ENCODE measurements around the gene GOSR1. TPM values are rescaled to one million over a fixed set of nuclear protein-coding genes. Genes with fewer than 3 reads are reported as not detected.

Gene GOSR1
- total RNA-seq, 1 donor from 2014 or later = 15.0 TPM

GRCh38 chr17:30482555-30482954 is 5.3 kb downstream of the GOSR1 start:
- intact Hi-C loops (cut with DNase I) = no loop called here
- no peak for DNase-seq (ENCODE audit: extremely low spot score in 2 of 2)
- Histone ChIP-seq H3K4me1 (peaks cover 13% of the 10 kb centered on the region), H3K27ac (no peak overlapping the region), H3K9me3 (no peaks in the 10 kb centered on the region), H3K36me3 (peaks cover 0 to 59% of the 10 kb centered on the region in 2 donors), H3K4me3 (no peak overlapping the region), H3K27me3 (no peaks in the 10 kb centered on the region)
- TF ChIP-seq POLR2A (IDR thresholded peaks at IDR 0.05) = no peak
- no peak for TF ChIP-seq CTCF (IDR thresholded peaks at IDR 0.05)
- TF ChIP-seq POLR2AphosphoS5 (IDR thresholded peaks at IDR 0.05; ENCODE audit: insufficient read depth in 1 of 2, low read depth in 1 of 2) = no peak

GRCh38 chr17:30483159-30483558 is 6.0 kb downstream of the GOSR1 start:
- Histone ChIP-seq H3K4me1 (peaks cover 7% of the 10 kb centered on the region), H3K27ac (no peak overlapping the region), H3K9me3 (no peaks in the 10 kb centered on the region), H3K4me3 (no peak overlapping the region), H3K36me3 (peaks cover 0 to 63% of the 10 kb centered on the region in 2 donors), H3K27me3 (no peaks in the 10 kb centered on the region)
- no peak for DNase-seq (ENCODE audit: extremely low spot score in 2 of 2)
- no peak for TF ChIP-seq POLR2A (IDR thresholded peaks at IDR 0.05)
- TF ChIP-seq POLR2AphosphoS5 (IDR thresholded peaks at IDR 0.05; ENCODE audit: insufficient read depth in 1 of 2, low read depth in 1 of 2) = no peak
- no peak for TF ChIP-seq CTCF (IDR thresholded peaks at IDR 0.05)
- intact Hi-C loops (cut with DNase I) = no loop called here

- intact Hi-C loops (cut with DNase I) = no loop called here
- H3K36me3 ChIP-seq = peaks cover 4 to 57% of the 10 kb centered on the region in 2 donors
- H3K27ac ChIP-seq = no peak overlapping the region
- H3K4me3 ChIP-seq = no peak overlapping the region
- H3K27me3 ChIP-seq = no peaks in the 10 kb centered on the region
- no peaks in the 10 kb centered on the region for H3K4me1 ChIP-seq
- DNase-seq (ENCODE audit: extremely low spot score in 2 of 2) = no peak
- no peaks in the 10 kb centered on the region for H3K9me3 ChIP-seq
- no peak for TF ChIP-seq POLR2AphosphoS5 (IDR thresholded peaks at IDR 0.05; ENCODE audit: insufficient read depth in 1 of 2, low read depth in 1 of 2)
- no peak for TF ChIP-seq POLR2A (IDR thresholded peaks at IDR 0.05)
- TF ChIP-seq CTCF (IDR thresholded peaks at IDR 0.05) = no peak
Measured at GRCh38 chr17:30493780-30494179, 16.6 kb downstream of the GOSR1 start.

GRCh38 chr17:30495586-30495985 is 18.4 kb downstream of the GOSR1 start:
- Histone ChIP-seq H3K4me3 (no peak overlapping the region), H3K27me3 (no peaks in the 10 kb centered on the region), H3K36me3 (peaks cover 4 to 48% of the 10 kb centered on the region in 2 donors), H3K27ac (no peak overlapping the region), H3K4me1 (no peaks in the 10 kb centered on the region), H3K9me3 (no peaks in the 10 kb centered on the region)
- TF ChIP-seq POLR2AphosphoS5 (IDR thresholded peaks at IDR 0.05; ENCODE audit: insufficient read depth in 1 of 2, low read depth in 1 of 2) (no peak), POLR2A (IDR thresholded peaks at IDR 0.05) (no peak), CTCF (IDR thresholded peaks at IDR 0.05) (no peak)
- no peak for DNase-seq (ENCODE audit: extremely low spot score in 2 of 2)
- intact Hi-C loops (cut with DNase I) = no loop called here

GRCh38 chr17:30503558-30503957 is 26.4 kb downstream of the GOSR1 start:
- Histone ChIP-seq H3K27me3 (no peaks in the 10 kb centered on the region), H3K9me3 (no peaks in the 10 kb centered on the region), H3K27ac (no peak overlapping the region), H3K36me3 (peaks cover 0 to 28% of the 10 kb centered on the region in 2 donors), H3K4me3 (no peak overlapping the region), H3K4me1 (no peaks in the 10 kb centered on the region)
- TF ChIP-seq POLR2AphosphoS5 (IDR thresholded peaks at IDR 0.05; ENCODE audit: insufficient read depth in 1 of 2, low read depth in 1 of 2) (no peak), CTCF (IDR thresholded peaks at IDR 0.05) (no peak), POLR2A (IDR thresholded peaks at IDR 0.05) (no peak)
- intact Hi-C loops (cut with DNase I) = no loop called here
- no peak for DNase-seq (ENCODE audit: extremely low spot score in 2 of 2)

Measured in vagina (tissue), 2 donors.